NB4 (cell line): Measurements from ENCODE around the gene TFF2.

ENCODE experiments used
- DNase-seq: peaks from one replicate; pipeline ENCODE4 v3.0.0; 2010; ENCODE audit warnings: low read depth
- H3K4me3 ChIP-seq: one replicate; pipeline ENCODE4 v1.5.1; 2011; ENCODE audit warnings: mild to moderate bottlenecking, low read depth, low read length, moderate library complexity
- CTCF ChIP-seq: IDR thresholded peaks from one replicate; pipeline ENCODE4 v1.5.1; 2012; ENCODE audit warnings: low read depth, low read length
- MAX ChIP-seq: IDR thresholded peaks from 2 replicates; pipeline ENCODE4 v1.6.1; 2011; ENCODE audit warnings: low read depth, low read length
- MYC ChIP-seq: IDR thresholded peaks from 2 replicates; pipeline ENCODE4 v1.6.1; 2011; ENCODE audit warnings: low read depth, low read length
- POLR2A ChIP-seq: IDR thresholded peaks from 2 replicates; pipeline ENCODE4 v1.6.1; 2011; ENCODE audit warnings: mild to moderate bottlenecking; ENCODE audit not compliant: insufficient read length; ENCODE audit errors: extremely low read depth

Gene TFF2

GRCh38 chr21:42350927-42351426, at the start of gene TFF2:
TSS of gene TFF2 (minus strand) at chr21:42350994. CDS start at chr21:42350957, 37 bp downstream.
- H3K4me3 ChIP-seq: no peak within 1 kb of the TSS
- DNase-seq: no peak

GRCh38 chr21:42400525-42400924, 49.7 kb upstream of the TFF2 start:
- DNase-seq: no peak
- TF ChIP-seq POLR2A: no peak
- TF ChIP-seq MAX: no peak
- TF ChIP-seq MYC: no peak
- TF ChIP-seq CTCF: no peak
- H3K4me3 ChIP-seq: no peak overlapping the region

More at GRCh38 chr21:42350927-42351426, at the start of gene TFF2:
- TF ChIP-seq MYC (no peak), CTCF (no peak), POLR2A (no peak), MAX (no peak)

- TF ChIP-seq POLR2A (no peak), MYC (no peak)
- peak; percentile 24 for DNase-seq
- H3K4me3 ChIP-seq: no peak overlapping the region
Measured at GRCh38 chr21:42398436-42399028, 47.7 kb upstream of the TFF2 start.

GRCh38 chr21:42397746-42398394, 47.1 kb upstream of the TFF2 start:
- TF ChIP-seq MAX: no peak
- TF ChIP-seq CTCF: no peak
- no peak for TF ChIP-seq MYC
- TF ChIP-seq POLR2A: no peak
- DNase-seq: no peak
- no peak overlapping the region for H3K4me3 ChIP-seq

- H3K4me3 ChIP-seq: no peak overlapping the region
- DNase-seq: no peak
- TF ChIP-seq CTCF (no peak), POLR2A (no peak), MAX (no peak), MYC (no peak)
Measured at GRCh38 chr21:42396799-42397745, 46.3 kb upstream of the TFF2 start.
